Lower lobe of right lung (tissue), 2 donors: ENCODE results near the gene GARRE1. TPM values are rescaled to one million over a fixed set of nuclear protein-coding genes. Genes with fewer than 3 reads are reported as not detected.

ENCODE experiments used
- ATAC-seq, 2 donors: fragments of 200-7000 bp; cut with Tn5 transposase; one replicate each; pipeline ENCODE4 v1.9.1; 2020 to 2022; ENCODE audit warnings: mild to moderate bottlenecking in 2 of 2, moderate library complexity in 2 of 2
- DNase-seq: peaks from one replicate; pipeline ENCODE4 v3.0.0-alpha.2; 2020
- H3K27ac ChIP-seq: fragments of 200-600 bp; one replicate; pipeline ENCODE4 v1.8.0; 2022
- H3K27me3 ChIP-seq: fragments of 200-600 bp; one replicate; pipeline ENCODE4 v1.8.0; 2022; ENCODE audit warnings: low read depth
- H3K36me3 ChIP-seq: fragments of 200-600 bp; one replicate; pipeline ENCODE4 v1.8.0; 2022; ENCODE audit warnings: mild to moderate bottlenecking
- H3K4me1 ChIP-seq: fragments of 200-600 bp; one replicate; pipeline ENCODE4 v1.8.0; 2022
- H3K4me3 ChIP-seq: fragments of 200-600 bp; one replicate; pipeline ENCODE4 v1.8.0; 2022; ENCODE audit warnings: mild to moderate bottlenecking
- H3K9me3 ChIP-seq: fragments of 200-600 bp; one replicate; pipeline ENCODE4 v1.8.0; 2022
- intact Hi-C: fragments of 100-400 bp; cut with DNase I; formaldehyde crosslinking; loops from one replicate; pipeline ENCODE4 v1.11.0; 2022
- total RNA-seq: library from RNA; stranded (reverse); fragmentation: NEBNext Ultra II Directional; extraction: Animal tissue kit (Norgen Biotek cat#: 25700); gene quantifications from one replicate; pipeline ENCODE4 v1.2.1, GENCODE V29; 2021
- TF ChIP-seq, protein P1 (sequence below): fragments of 200-600 bp; IDR thresholded peaks from one replicate; pipeline ENCODE4 v1.8.0; 2022; ENCODE audit warnings: antibody characterized with exemption, mild to moderate bottlenecking
- donor health status: DM: no; HTN: yes; CAD: no; lungs with severe emphysema.

GARRE1 gene
- total RNA-seq, 1 donor from 2014 or later, result 31.2 TPM

GRCh38 chr19:34265221-34265650, 10.9 kb downstream of the GARRE1 start:
- H3K36me3 ChIP-seq, result no peaks in the 10 kb centered on the region
- H3K4me3 ChIP-seq, result peak overlapping the region; percentile 46
- no peaks in the 10 kb centered on the region for H3K9me3 ChIP-seq
- DNase-seq (no peak), ATAC-seq (no peak)
- TF ChIP-seq, protein P1, sequence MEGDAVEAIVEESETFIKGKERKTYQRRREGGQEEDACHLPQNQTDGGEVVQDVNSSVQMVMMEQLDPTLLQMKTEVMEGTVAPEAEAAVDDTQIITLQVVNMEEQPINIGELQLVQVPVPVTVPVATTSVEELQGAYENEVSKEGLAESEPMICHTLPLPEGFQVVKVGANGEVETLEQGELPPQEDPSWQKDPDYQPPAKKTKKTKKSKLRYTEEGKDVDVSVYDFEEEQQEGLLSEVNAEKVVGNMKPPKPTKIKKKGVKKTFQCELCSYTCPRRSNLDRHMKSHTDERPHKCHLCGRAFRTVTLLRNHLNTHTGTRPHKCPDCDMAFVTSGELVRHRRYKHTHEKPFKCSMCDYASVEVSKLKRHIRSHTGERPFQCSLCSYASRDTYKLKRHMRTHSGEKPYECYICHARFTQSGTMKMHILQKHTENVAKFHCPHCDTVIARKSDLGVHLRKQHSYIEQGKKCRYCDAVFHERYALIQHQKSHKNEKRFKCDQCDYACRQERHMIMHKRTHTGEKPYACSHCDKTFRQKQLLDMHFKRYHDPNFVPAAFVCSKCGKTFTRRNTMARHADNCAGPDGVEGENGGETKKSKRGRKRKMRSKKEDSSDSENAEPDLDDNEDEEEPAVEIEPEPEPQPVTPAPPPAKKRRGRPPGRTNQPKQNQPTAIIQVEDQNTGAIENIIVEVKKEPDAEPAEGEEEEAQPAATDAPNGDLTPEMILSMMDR, result no peak
- peaks cover 41% of the 10 kb centered on the region for H3K4me1 ChIP-seq
- no peaks in the 10 kb centered on the region for H3K27me3 ChIP-seq
- intact Hi-C loops, result no loop called here
- peak overlapping the region; percentile 51 for H3K27ac ChIP-seq

DNA sequence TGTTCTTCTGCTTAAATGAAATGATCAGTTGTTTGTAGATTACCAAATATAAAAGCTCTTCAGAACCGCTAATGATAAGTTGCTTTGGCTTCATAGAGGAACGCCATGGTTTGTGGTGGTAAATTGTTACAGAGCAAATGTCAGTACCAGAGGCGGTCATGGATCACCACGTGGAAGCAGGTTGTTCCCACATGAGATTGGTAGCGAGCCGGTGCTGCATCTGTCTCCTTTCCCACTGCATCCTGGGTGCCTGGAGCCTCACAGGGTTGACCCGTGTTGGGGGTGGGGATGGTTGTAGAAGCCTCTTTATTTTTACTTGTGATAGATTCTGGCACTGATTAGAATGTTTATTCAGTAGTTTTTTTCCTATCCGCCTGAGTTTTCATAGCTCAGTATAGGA, 14.7 kb downstream of the GARRE1 start:
- peak overlapping the region; percentile 1 for H3K4me3 ChIP-seq
- TF ChIP-seq, protein P1, result no peak
- intact Hi-C loops, result no loop called here
- H3K9me3 ChIP-seq, result no peaks in the 10 kb centered on the region
- DNase-seq, result no peak
- no peaks in the 10 kb centered on the region for H3K36me3 ChIP-seq
- peaks cover 57% of the 10 kb centered on the region for H3K4me1 ChIP-seq
- peak overlapping the region; percentile 86 for H3K27ac ChIP-seq
- H3K27me3 ChIP-seq, result no peaks in the 10 kb centered on the region
- peak in 1 of 2 donors; percentile 32 for ATAC-seq

DNA sequence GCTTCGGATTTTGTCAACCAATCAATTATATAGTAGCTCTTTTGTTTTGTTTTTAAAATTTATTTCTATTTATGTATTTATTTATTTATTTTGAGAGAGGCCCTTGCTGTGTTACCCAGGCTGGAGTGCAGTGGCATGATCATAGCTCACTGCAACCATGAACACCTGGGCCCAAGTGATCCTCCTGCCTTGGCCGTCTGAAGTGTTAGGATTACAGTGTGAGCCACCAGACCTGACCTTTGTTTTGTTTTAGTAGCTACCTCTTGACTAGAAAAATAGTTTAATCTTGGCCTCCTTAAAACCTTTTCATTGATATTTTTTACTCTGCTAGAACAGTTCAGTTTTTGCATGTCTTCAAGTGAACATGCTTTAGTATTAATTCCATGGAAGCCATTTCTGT, 15.1 kb downstream of the GARRE1 start:
- Histone ChIP-seq H3K27me3 (no peaks in the 10 kb centered on the region), H3K27ac (peak overlapping the region; percentile 86), H3K4me1 (peaks cover 61% of the 10 kb centered on the region), H3K36me3 (no peaks in the 10 kb centered on the region), H3K4me3 (peak overlapping the region; percentile 9), H3K9me3 (no peaks in the 10 kb centered on the region)
- ATAC-seq, result no peak
- intact Hi-C loops, result no loop called here
- TF ChIP-seq, protein P1, result no peak
- DNase-seq, result no peak

- DNase-seq (peak; percentile 77), ATAC-seq (peak; percentile 81 to 83)
- intact Hi-C loops, result no loop called here
- H3K27me3 ChIP-seq, result no peaks in the 10 kb centered on the region
- H3K27ac ChIP-seq, result peak overlapping the region; percentile 86
- TF ChIP-seq, protein P1, result no peak
- H3K9me3 ChIP-seq, result no peaks in the 10 kb centered on the region
- H3K36me3 ChIP-seq, result no peaks in the 10 kb centered on the region
- H3K4me1 ChIP-seq, result peaks cover 64% of the 10 kb centered on the region
- peak overlapping the region; percentile 9 for H3K4me3 ChIP-seq
These were observed 15.7 kb downstream of the GARRE1 start for GRCh38 chr19:34269968-34270621.

- no peak for ATAC-seq
- intact Hi-C loops, result no loop called here
These were observed 18.8 kb downstream of the GARRE1 start for GRCh38 chr19:34273121-34273520.

More at GRCh38 chr19:34273121-34273520, 18.8 kb downstream of the GARRE1 start:
- H3K27me3 ChIP-seq, result no peaks in the 10 kb centered on the region
- TF ChIP-seq, protein P1, result no peak
- H3K4me3 ChIP-seq, result no peak overlapping the region
- no peak overlapping the region for H3K27ac ChIP-seq
- DNase-seq, result no peak
- no peaks in the 10 kb centered on the region for H3K36me3 ChIP-seq
- peaks cover 80% of the 10 kb centered on the region for H3K4me1 ChIP-seq
- H3K9me3 ChIP-seq, result no peaks in the 10 kb centered on the region
